SKM-1 treated with dmso at 0.1 percent for 144 hours (cell line): Measurements from ENCODE around the gene OSCP1.
A peak's percentile ranks its signal among the peaks of the same experiment; 100 is the strongest.

Experiments
- DNase-seq: peaks from one replicate; lab custom pipeline; 2025; ENCODE audit not compliant: unreplicated experiment; lab: John Stamatoyannopoulos, UW

Gene OSCP1

DNA sequence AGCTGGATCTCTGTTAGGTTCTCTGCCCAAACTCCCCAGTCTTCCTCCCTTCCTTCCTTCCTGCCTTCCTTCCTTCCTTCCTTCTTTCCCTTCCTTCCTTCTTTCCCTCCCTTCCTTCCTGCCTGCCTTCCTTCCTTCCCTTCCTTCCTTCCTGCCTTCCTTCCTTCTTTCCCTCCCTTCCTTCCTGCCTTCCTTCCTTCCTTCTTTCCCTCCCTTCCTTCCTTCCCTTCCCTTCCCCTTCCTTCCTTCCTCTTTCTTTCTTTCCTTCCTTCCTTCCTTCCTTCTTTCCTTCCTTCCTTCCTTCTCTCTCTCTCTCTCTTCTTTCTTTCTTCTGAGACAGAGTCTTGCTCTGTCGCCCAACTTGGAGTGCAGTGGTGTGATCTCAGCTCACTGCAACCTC, 43.8 kb downstream of the OSCP1 start:
- no peak for DNase-seq

DNA sequence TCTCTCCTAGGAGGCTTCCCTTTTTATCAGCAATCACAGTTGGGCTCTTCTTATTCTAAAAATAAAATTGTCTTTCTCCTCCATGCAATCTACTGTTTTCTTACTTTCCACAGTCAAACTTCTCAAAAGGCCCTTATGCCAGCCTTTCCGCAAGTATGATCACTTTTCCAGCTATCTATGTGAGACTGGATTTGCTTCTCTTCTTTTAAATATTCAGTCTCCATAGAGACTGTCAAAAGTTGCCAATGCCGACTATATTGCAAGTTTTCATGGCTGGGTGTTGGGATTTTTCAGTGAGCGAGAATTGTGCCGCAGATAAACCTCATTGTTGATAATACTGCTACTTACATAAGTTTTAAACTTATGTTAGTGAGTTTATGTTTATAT, 47.8 kb downstream of the OSCP1 start:
- no peak for DNase-seq

DNA sequence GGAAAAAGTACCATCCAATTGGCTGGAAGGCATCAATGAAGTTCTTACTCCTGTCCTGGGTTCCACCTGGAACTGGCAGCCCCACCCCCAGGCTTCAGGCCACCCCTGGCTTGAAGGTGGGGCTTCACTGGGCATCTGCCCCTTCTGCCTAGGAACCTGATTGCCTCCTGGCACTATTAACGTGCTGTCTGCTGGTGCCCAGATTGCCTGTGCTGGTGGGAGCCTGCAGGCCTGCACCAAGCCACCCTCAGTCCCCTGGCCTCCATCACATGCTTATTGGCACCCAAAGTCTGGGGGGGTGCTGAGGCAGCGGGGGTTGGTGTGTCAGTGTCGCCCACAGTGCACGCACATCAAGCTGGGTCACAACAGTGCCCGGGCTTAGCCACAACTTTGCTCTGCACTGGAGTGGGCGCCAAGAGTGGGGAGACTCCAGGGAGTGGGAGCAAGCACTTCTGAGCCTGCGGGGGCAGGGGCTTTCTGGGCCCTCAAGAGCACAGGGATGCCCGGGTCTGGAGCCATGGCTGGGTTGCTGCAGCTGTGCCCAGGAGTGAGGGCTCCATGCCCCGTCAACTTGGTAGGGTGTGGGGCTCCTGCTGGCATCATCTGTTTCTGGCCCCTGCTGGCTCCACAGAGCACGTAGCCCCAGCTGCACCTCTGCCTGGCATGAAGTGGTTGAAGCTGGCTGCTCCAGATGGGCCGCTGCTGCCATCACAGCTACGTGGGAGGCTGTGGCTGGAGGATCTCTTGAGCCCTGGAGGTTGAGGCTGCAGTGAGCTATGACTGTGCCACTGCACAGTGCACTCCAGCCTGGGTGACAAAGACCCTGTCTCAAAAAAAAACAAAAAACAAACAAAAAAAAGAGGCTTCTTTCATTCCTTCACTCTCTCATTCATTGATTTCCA, 48.4 kb downstream of the OSCP1 start:
- no peak for DNase-seq

DNA sequence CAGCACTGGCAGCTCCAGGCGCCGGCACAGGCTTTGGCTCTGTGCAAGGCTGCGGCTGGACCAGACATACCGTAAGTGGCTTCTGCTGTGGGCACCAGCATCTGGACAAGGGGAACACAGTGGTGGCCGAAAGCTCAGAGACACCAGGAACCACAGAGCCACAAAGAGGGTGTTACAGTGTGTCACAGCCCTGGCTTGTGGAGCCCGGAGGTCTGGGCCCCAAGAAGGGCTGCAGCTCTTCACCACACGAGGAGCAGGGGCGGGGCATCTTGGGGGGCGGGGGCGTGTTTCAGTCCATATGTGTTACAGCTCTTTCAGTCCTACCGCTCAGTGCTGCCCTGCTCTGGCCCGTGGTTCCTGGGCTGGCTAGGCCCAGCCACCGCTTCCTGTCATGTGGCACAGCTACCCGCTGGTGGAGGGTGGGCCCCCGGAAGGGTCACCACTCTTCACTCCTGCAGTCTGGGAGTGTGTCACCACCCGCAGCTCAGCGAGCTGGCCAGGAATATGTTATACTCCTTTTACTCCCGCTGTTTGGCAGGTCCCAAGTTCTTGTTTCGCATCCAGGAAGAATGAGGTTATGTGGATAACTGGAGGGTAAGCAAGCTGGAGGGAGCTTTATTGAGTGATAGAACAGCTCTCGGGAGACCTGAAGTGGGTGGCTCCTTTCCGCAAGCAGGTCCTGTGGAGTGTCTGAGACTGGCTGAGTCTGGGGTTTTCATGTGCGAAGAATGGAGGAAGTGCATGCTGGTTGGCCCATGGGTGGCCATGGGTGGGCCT, 49.2 kb downstream of the OSCP1 start:
- peak; percentile 84 for DNase-seq

DNA sequence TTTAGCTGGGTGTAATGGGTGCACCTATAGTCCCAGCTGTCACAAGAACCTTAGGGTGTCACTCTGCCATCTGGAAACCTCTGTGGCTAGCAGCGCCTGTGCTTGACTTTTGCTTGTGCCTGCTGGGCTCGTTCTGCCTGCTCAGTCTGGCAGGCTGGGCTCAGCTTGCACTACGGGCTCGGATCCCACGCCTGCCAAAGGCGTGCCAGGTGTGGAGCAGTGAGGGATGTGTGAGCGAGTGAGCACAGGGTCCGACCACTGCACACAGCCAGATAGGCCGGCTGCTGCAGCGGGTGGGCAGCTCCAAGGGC, 49.8 kb downstream of the OSCP1 start:
- no peak for DNase-seq

DNA sequence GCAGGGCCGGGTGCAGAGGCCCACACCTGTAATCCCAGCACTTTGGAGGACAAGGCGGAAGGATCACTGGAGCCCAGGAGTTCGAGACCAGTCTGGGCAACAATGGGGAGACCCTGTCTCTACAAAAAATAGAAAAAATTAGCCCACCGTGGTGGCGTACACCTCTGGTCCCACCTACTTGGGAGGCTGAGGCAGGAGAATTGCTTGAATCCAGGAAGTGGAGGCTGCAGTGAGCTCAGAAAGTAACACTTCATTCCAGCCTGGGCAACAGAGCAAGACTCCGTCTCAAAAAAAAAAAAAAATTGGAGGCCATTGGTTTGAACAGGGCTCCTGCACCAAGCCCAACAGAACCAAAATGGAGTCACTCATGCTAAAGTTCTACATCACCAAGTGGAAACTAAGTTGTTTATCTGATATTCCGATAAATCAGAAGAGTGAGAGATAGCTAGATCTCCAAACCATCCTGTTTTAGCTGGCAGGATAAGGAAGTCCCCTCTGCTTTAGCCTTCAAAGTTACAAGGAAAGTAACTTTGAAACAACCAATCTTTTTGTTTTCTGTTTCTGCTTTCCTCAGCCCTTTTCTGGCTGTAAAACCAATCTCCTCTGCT, 51.8 kb downstream of the OSCP1 start:
- DNase-seq = no peak

DNA sequence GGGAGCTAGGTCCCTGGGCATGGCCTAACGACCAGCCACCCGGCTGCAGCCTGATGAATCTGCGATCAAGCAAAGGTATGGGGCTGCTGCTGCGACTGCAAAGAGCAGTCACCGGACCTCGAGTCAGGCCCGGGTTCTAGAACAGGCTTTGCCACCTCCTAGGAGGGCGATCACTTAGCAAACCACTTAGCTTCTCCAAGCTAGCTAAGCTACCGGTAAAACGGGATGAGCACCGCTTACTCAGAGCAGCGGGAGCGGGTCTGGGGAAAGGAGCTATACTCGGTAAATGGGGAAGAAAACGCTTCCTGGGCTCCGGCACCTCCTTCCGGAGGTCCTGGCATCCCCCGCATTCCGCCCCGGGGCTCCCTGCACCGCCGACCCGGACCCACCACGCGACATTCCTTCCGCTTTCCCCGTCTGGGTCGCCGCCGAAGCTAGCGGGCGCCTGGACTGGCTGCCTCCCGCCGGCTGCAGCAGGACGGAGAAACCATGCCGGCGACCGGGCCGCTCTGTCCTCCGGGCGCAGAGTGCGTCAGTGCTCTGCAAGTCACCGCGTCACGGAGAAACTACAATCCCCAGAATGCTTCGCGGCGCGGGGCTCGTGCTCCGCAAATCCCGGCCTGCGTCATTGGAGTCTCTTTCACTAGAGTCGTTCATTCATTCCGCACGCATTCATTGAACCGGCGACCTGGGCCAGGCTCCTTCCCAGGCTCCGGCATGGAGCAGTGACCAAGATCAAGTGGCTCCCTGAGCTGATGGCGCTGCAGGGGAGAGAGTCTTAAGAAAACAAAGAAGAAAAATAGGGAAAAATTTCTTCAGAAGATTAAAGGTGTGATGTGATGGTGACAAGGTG, 52.6 kb downstream of the OSCP1 start, which contains the start of gene LSM10:
Gene LSM10 (minus strand): TSS at position 531 of the 853 bp plus-strand sequence. CDS start 3,779 bp downstream, outside the sequence.
- peak; percentile 87 for DNase-seq

DNA sequence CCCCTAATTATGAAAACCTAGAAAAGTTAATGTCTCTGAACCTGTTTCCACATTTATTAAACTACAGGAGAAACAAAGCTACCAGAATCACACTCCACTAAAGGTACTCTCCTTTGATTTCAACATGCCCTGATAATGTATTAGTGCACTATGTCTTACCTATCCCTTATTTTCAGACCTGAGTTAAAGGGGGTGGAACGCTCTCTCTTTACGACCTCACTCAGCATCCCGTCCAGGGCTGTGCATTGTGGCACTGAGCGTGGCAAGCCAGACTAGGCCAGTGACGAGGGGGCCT, 53.2 kb downstream of the OSCP1 start:
- no peak for DNase-seq

DNA sequence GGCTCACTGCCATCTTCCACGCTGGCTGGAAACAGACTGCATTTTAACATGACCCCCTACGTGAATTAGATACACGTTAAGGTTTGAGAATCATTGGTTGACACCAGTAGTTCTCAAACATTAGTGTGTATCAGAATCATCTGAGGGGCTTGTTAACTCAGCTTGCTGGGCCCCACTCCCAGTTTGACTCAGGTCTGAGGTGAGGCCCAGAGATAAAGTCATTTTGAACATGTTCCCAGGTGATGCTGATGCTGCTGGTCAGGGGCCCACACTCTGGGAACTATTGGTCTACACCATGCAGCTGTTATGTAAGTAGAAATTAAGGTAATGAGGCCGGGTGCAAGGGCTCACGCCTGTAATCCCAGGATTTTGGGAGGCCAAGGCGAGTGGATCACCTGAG, 53.9 kb downstream of the OSCP1 start:
- DNase-seq = no peak

DNA sequence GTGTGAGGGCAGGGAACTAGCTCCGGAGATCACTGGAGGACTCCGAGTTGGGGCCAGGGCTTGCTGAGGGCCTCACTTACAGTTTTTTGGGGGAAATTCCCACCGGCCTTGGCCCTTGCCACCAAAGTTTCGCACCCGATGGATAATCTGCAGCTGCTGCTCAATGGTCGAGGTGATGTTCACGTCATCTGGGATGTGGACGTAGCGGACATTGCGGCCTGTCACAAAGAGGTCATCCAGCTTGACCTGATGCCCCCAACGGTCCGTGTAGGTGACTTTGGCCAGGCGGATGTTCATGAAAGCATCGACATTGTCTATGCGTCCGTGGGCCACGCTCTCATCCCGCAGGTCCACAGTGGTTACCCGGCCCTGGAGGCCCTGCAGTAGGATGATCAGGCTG, 56.6 kb downstream of the OSCP1 start:
- DNase-seq = no peak

DNA sequence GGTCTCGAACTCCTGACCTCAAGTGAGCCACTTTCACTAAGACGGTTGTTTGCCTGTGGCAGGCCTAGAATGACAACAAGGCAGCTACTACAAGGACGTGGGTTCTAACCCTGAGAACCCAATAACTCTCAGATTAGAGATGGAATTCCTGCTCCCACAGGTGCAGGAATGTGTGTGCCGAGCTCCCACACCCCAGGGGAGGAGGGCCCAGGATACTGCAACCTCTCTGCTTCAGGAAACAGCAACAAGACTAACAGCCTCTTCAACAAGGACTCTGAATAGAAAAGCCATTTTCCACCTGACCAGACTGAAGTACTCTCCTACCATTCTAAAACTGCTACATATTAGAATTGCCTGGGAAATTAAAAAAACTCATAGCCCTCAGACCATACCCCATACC, 57.4 kb downstream of the OSCP1 start:
- DNase-seq = no peak

DNA sequence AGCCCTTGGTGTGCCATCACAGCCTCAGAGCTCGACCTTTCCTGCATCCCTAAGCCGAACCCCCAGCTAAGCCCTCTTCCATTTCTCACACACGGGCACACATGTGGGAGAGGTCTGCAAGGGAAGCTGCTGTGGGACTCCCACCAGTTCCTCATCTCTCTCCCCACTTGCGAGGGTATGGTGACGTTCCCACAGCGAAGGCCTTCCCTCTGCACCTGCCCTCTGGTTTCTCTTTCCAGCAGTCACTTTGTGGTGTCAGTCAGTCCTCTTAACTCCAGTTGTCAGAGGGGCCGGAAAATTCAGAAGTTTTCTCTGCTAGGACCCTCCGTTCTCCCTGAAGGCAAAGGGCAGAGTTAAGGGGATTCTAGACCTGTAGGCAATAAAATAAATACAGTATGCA, 59.0 kb downstream of the OSCP1 start:
- DNase-seq = no peak

DNA sequence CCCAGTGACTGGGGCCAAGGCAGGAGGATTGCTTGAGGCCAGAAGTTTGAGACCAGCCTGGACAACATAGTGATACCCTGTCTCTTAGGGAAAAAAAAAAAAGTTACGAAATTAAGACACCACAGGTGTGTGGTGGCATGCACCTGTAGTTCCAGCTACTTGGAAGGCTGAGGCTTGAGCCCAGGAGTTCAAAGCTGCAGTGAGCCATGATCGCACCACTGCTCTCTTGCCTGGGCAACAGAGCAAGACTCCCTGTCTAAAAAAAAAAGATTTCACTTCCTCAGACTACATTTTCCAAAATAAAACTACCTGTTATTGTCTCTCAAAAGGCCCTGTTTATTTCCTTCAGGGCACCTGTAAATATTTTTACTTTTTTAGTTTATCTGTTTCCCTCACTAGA, 59.8 kb downstream of the OSCP1 start:
- DNase-seq = no peak

DNA sequence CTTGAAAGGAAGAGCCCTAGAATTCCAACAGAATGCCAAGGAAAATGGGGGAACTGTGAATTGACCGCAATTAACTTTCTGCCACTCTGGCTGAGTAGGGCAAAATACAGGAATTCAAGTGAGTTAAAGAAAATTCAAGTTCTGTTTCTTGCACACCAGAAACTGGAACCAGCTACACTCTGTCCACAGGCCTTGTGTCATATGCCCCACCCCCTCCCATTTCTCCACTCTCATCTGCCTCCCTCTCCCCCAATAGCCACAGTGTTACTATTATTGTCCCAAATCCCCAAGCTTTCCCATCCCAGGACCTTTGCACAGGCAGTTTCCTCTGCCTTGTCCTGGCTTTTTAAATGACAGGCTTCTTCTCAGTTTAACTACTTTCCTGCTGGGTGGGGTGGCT, 60.3 kb downstream of the OSCP1 start:
- no peak for DNase-seq

DNA sequence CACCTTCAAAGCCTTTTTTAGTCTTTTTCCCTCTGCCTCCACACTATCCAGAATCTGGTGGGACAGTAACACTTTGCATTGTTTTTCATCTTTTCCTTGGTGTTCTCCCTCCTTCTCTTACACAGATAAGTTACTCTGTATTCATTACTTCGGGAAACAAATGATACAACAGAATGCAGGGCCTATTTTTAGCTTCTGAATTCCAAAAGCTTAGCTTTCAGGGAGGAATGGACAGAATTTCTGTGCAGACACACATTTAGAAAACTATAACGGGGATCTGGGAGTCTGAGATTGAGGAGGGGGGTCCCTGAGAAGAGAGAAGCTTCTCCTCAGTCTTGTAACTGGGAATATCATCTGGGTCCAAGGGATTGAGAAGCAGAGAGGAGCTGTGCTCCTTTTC, 61.0 kb downstream of the OSCP1 start:
- no peak for DNase-seq

DNA sequence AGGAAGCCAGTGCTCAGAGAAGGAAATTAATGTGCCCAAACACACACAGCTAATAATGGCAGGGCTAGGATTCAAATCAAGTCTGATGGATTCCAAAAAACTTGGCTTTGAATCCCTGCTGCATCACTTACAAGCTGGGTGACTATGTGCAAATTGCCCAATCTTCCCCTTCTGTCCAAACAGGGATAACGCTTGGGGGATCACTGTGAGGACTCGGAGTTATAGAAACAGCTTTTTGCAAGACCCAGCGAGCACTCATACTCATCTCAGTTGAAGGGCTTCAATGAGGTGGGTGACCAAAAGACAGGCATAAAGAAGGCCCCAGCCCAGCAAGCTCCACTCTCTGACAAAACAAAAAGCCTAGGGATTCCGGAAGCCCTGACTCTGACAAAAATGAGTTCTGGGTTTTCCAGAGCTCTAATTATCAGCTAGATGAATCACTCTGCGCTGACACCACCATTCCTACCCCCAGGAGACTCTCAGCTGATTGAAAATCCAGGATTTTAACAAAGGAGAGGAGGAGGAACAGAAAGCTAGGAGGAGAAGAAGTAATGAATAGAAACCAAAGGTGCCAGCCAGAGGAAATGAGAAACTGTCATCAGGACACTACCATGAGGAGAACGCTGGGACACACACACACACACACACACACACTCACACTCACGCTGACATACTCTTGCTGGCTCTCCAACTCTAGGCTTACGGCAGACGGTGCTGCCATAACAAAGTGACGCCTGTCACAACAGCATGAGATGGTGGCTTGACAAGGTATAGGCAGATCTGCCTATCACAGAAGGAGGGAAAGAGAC, 62.9 kb downstream of the OSCP1 start:
- no peak for DNase-seq

DNA sequence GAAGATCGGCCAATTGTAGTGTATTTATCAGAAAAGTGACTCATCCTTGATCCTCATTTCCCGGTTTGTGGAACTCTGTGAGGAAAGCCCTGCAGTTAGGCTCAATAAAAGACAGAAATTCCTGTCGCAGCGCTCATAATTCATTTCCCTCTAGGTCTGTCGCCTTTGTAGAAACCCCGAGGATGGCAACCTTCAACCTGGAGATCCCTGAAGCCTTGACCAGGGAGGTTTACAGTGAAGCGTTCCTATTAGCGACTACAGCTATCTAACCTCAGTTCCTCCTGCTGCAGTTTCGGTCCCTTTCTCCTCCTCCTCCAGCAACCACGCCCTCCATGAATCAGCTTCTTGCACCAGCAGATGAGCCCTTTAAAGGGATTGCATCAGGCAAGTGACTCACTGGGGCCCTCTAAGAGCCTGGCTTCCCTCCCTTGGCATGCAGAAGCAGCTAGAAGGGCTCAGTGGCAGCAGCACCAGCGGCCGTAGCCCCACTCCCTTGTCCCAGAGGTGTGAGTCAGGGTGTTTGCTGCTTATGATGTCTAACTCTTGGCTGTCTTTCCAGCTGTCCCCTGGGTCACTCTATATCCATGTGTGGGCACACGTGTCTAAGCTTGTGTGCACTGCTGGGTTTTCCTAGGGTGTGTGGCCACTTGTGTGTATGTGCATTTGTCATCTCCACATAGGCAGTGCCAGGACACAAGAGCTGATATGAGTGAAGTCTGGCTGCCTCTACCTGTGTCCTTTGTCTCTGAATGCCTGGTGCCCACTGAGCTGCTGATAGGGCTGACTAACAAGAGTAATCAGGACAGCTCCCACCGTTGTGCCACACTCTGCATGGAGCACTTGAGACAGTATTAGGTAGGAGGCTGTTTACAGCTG, 63.7 kb downstream of the OSCP1 start:
- peak; percentile 99 for DNase-seq

DNA sequence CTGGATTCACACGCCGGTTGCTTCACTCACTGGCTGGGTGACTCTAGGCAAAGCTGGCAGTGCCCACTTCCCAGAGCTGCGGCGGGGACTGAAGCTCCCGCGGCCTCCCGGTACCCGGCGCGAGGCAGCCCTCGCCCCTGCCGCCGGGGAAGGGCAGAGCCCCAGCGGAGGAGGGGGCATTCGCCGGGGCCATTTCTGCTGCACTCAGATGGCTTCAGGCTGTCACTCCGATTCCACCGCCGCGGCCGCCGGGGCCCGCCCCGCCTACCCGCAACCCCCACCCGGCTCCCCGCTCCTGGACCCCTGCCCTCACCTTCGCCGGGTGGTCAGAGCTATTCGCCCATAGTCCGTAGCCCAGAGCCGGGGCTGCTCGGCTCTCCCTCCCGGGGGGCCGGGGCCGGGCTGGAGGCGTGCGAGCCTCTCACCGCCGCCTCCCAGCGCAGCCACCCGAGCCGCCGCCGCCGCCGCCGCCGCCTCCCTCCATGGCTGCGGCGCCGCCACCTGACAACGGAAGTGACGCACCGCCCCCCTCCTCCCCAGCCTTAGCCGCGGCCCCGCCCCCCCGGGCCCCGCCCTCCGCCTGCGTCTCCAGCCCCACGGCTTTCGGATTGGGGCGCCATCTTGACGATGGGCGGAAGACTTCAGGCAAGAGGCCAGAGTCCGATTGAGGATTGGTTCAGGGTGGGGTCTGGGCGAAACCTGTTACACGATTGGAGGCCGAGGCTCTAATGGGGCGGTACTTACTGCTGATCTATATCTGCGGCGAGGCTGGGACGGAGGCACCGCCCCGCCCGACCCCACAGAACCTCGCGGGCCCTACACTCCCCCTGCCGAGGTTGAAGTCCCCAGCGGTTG, 64.6 kb downstream of the OSCP1 start, which contains the start of gene STK40:
Gene STK40 (minus strand): TSS at position 515 of the 855 bp plus-strand sequence. CDS start 24,592 bp downstream, outside the sequence.
- DNase-seq = peak; percentile 97
